Spleen (tissue), 7 donors: ENCODE measurements around the gene RNF14.

Source experiments
- CTCF ChIP-seq, 11 experiments: fragments of 200-600 bp in 7 of 11; fragments of 450-650 bp in 4 of 11; sonication (generic) in 4 of 11; IDR thresholded peaks in 8 of 11; conservative IDR thresholded peaks in 3 of 11; 1 replicate in 7 of 11; 2 replicates in 4 of 11; pipeline versions ENCODE4 v1.4.0 to v1.8.0; 2016 to 2021; ENCODE audit warnings: antibody characterized with exemption in 11 of 11, inconsistent platforms in 4 of 11, mild to moderate bottlenecking in 1 of 11
- POLR2A ChIP-seq, 3 donors: fragments of 450-650 bp; IDR thresholded peaks; one replicate each; pipeline ENCODE4 v1.5.1; 2017; ENCODE audit warnings: antibody characterized with exemption in 3 of 3, mild to moderate bottlenecking in 1 of 3
- donor health status: DM: no; HTN: no; CAD: no; lungs with moderate emphysema.
- donor health status: DM: no; HTN: no; CAD: no.
- donor health status: DM: no; HTN: no; CAD: no.

GRCh38 chr5:142020122-142020659 lies 51.3 kb downstream of the RNF14 start:
- TF ChIP-seq CTCF (IDR thresholded peaks at IDR 0.05 in 8 of 11, conservative IDR thresholded peaks at IDR 0.05 in 3 of 11): no peak
- TF ChIP-seq POLR2A (IDR thresholded peaks at IDR 0.05): no peak
